Fibroblast of upper back skin (primary cell): ENCODE measurements around the gene SART1.
"Not testable (repeated sequence)": the region's sequence is repeated elsewhere in the genome, so short reads cannot be mapped to it uniquely, and the experiment has no call there.

Experiments
- DNase-seq: peaks from one replicate; pipeline ENCODE4 v3.0.0-alpha.2; 2013

Gene SART1

GRCh38 chr11:65932558-65932919 is 29.0 kb upstream of the SART1 start:
- no peak for DNase-seq

- no peak for DNase-seq
Measured at GRCh38 chr11:65934014-65934413, 27.5 kb upstream of the SART1 start.

- no peak for DNase-seq
Measured at GRCh38 chr11:65937766-65938165, 23.8 kb upstream of the SART1 start.

- no peak for DNase-seq
Measured at GRCh38 chr11:65941720-65942310, 19.7 kb upstream of the SART1 start.

GRCh38 chr11:65942531-65942930 is 19.0 kb upstream of the SART1 start:
- DNase-seq: no peak

- no peak for DNase-seq
Measured at GRCh38 chr11:65944191-65944590, 17.3 kb upstream of the SART1 start.

GRCh38 chr11:65944767-65945166 is 16.8 kb upstream of the SART1 start:
- no peak for DNase-seq

GRCh38 chr11:65945430-65945911 is 16.1 kb upstream of the SART1 start, which contains the start of gene TSGA10IP:
TSGA10IP (plus strand) TSS chr11:65945480; CDS start chr11:65945676, 196 bp downstream.
- DNase-seq: no peak

- no peak for DNase-seq
Measured at GRCh38 chr11:65945941-65946558, 15.5 kb upstream of the SART1 start.

GRCh38 chr11:65946655-65947054 is 14.9 kb upstream of the SART1 start:
- no peak for DNase-seq

- no peak for DNase-seq
Measured at GRCh38 chr11:65947133-65947532, 14.4 kb upstream of the SART1 start.

GRCh38 chr11:65947603-65948125 is 13.9 kb upstream of the SART1 start:
- DNase-seq: no peak

GRCh38 chr11:65950711-65951110 is 10.8 kb upstream of the SART1 start:
- DNase-seq: not testable (repeated sequence)

GRCh38 chr11:65951641-65952040 is 9.9 kb upstream of the SART1 start:
- DNase-seq: not testable (repeated sequence)

- DNase-seq: no peak
Measured at GRCh38 chr11:65952052-65952521, 9.4 kb upstream of the SART1 start.

GRCh38 chr11:65953471-65953870 is 8.1 kb upstream of the SART1 start:
- no peak for DNase-seq

- DNase-seq: no peak
Measured at GRCh38 chr11:65954771-65955170, 6.8 kb upstream of the SART1 start.

- DNase-seq: no peak
Measured at GRCh38 chr11:65958291-65958690, 3.2 kb upstream of the SART1 start.

GRCh38 chr11:65958774-65959420 is 2.6 kb upstream of the SART1 start:
- DNase-seq: no peak

- no peak for DNase-seq
Measured at GRCh38 chr11:65960824-65961266, 689 bp upstream of the SART1 start.

- DNase-seq: no peak
Measured at GRCh38 chr11:65962141-65962564, 619 bp downstream of the SART1 start.

- DNase-seq: no peak
Measured at GRCh38 chr11:65964906-65965305, 3.4 kb downstream of the SART1 start.

- no peak for DNase-seq
Measured at GRCh38 chr11:65965986-65966762, 4.6 kb downstream of the SART1 start.
